ENCODE measurements around the gene MBD4. TPM values are rescaled to one million over a fixed set of nuclear protein-coding genes. Genes with fewer than 3 reads are reported as not detected.

MBD4 gene
- total RNA-seq, 3 donors from 2014 or later (not counting 1 experiment from before 2014, with no cell fraction given), result 46.4 to 55.6 (median 48.0) TPM

GRCh38 chr3:129409541-129409940 is 30.2 kb downstream of the MBD4 start:
- H3K27ac Mint-ChIP-seq, result no peak overlapping the region

GRCh38 chr3:129404610-129405009 is 35.1 kb downstream of the MBD4 start:
- H3K9me3 Mint-ChIP-seq, result no peaks in the 10 kb centered on the region
- H3K27ac ChIP-seq (ENCODE audit: low read length), result no peak overlapping the region
- intact Hi-C loops (cut with micrococcal nuclease), result no loop called here
- no peak for TF ChIP-seq CTCF (IDR thresholded peaks at IDR 0.05)
- no peak overlapping the region for H3K4me3 Mint-ChIP-seq
- WGBS (ENCODE audit: insufficient coverage), result 85% methylated on average over 4 of the region's 5 CpGs
- H3K27ac Mint-ChIP-seq, result no peak overlapping the region
- H3K9me3 ChIP-seq (ENCODE audit: control insufficient read depth, insufficient read depth, low read length), result no peaks in the 10 kb centered on the region
- DNase-seq, result no peak
- ATAC-seq, result no peak
- peaks cover 0 to 2% of the 10 kb centered on the region in 2 donors for H3K4me1 Mint-ChIP-seq
- H3K4me1 ChIP-seq (ENCODE audit: control insufficient read depth, insufficient read depth, low read length), result peaks cover 5% of the 10 kb centered on the region
- no peak overlapping the region for H3K4me3 ChIP-seq (ENCODE audit: low read length)
- H3K27me3 Mint-ChIP-seq (ENCODE audit: low read depth in 2 of 2), result no peaks in the 10 kb centered on the region
- H3K27me3 ChIP-seq (ENCODE audit: control insufficient read depth, insufficient read depth, low read length), result no peaks in the 10 kb centered on the region
- H3K36me3 ChIP-seq (ENCODE audit: control insufficient read depth, insufficient read depth, low read length), result no peaks in the 10 kb centered on the region
- H3K36me3 Mint-ChIP-seq, result no peaks in the 10 kb centered on the region

More at GRCh38 chr3:129409541-129409940, 30.2 kb downstream of the MBD4 start:
- TF ChIP-seq CTCF (IDR thresholded peaks at IDR 0.05), result no peak
- 77% methylated on average over 1 of the region's 2 CpGs for WGBS (ENCODE audit: insufficient coverage)
- Mint-ChIP-seq H3K4me1 (no peaks in the 10 kb centered on the region), H3K4me3 (no peak overlapping the region), H3K27me3 (ENCODE audit: low read depth in 2 of 2) (no peaks in the 10 kb centered on the region), H3K9me3 (no peaks in the 10 kb centered on the region), H3K36me3 (no peaks in the 10 kb centered on the region)
- Histone ChIP-seq H3K4me1 (ENCODE audit: control insufficient read depth, insufficient read depth, low read length) (no peaks in the 10 kb centered on the region), H3K27me3 (ENCODE audit: control insufficient read depth, insufficient read depth, low read length) (no peaks in the 10 kb centered on the region), H3K4me3 (ENCODE audit: low read length) (no peak overlapping the region), H3K36me3 (ENCODE audit: control insufficient read depth, insufficient read depth, low read length) (no peaks in the 10 kb centered on the region), H3K27ac (ENCODE audit: low read length) (no peak overlapping the region), H3K9me3 (ENCODE audit: control insufficient read depth, insufficient read depth, low read length) (no peaks in the 10 kb centered on the region)
- ATAC-seq, result no peak
- intact Hi-C loops (cut with micrococcal nuclease), result no loop called here
- no peak for DNase-seq

GRCh38 chr3:129404130-129404529 is 35.6 kb downstream of the MBD4 start:
- H3K27ac Mint-ChIP-seq, result no peak overlapping the region
- no peak overlapping the region for H3K4me3 ChIP-seq (ENCODE audit: low read length)
- no peak overlapping the region for H3K4me3 Mint-ChIP-seq
- 92% methylated on average over 7 of the region's 8 CpGs for whole genome bisulfite sequencing (ENCODE audit: insufficient coverage)
- no peaks in the 10 kb centered on the region for H3K36me3 ChIP-seq (ENCODE audit: control insufficient read depth, insufficient read depth, low read length)
- no peak for TF ChIP-seq CTCF (IDR thresholded peaks at IDR 0.05)
- H3K9me3 ChIP-seq (ENCODE audit: control insufficient read depth, insufficient read depth, low read length), result no peaks in the 10 kb centered on the region
- H3K27me3 ChIP-seq (ENCODE audit: control insufficient read depth, insufficient read depth, low read length), result no peaks in the 10 kb centered on the region
- no peak for ATAC-seq
- DNase-seq, result no peak
- no peaks in the 10 kb centered on the region for H3K9me3 Mint-ChIP-seq
- intact Hi-C loops (cut with micrococcal nuclease), result no loop called here
- peaks cover 0 to 7% of the 10 kb centered on the region in 2 donors for H3K4me1 Mint-ChIP-seq
- peaks cover 6% of the 10 kb centered on the region for H3K4me1 ChIP-seq (ENCODE audit: control insufficient read depth, insufficient read depth, low read length)
- no peak overlapping the region for H3K27ac ChIP-seq (ENCODE audit: low read length)
- H3K27me3 Mint-ChIP-seq (ENCODE audit: low read depth in 2 of 2), result no peaks in the 10 kb centered on the region
- H3K36me3 Mint-ChIP-seq, result no peaks in the 10 kb centered on the region

GRCh38 chr3:129403450-129403849 is 36.3 kb downstream of the MBD4 start:
- H3K27ac ChIP-seq (ENCODE audit: low read length), result no peak overlapping the region
- intact Hi-C loops (cut with micrococcal nuclease), result no loop called here
- no peak overlapping the region for H3K4me3 Mint-ChIP-seq
- peaks cover 11% of the 10 kb centered on the region for H3K4me1 ChIP-seq (ENCODE audit: control insufficient read depth, insufficient read depth, low read length)
- peaks cover 7 to 14% of the 10 kb centered on the region in 2 donors for H3K4me1 Mint-ChIP-seq
- H3K9me3 ChIP-seq (ENCODE audit: control insufficient read depth, insufficient read depth, low read length), result no peaks in the 10 kb centered on the region
- no peak overlapping the region for H3K4me3 ChIP-seq (ENCODE audit: low read length)
- H3K27me3 ChIP-seq (ENCODE audit: control insufficient read depth, insufficient read depth, low read length), result no peaks in the 10 kb centered on the region
- no peaks in the 10 kb centered on the region for H3K36me3 ChIP-seq (ENCODE audit: control insufficient read depth, insufficient read depth, low read length)
- no peaks in the 10 kb centered on the region for H3K36me3 Mint-ChIP-seq
- 85% methylated on average over 7 of the region's 7 CpGs for WGBS (ENCODE audit: insufficient coverage)
- no peak for TF ChIP-seq CTCF (IDR thresholded peaks at IDR 0.05)
- H3K27me3 Mint-ChIP-seq (ENCODE audit: low read depth in 2 of 2), result no peaks in the 10 kb centered on the region
- no peak overlapping the region for H3K27ac Mint-ChIP-seq
- no peaks in the 10 kb centered on the region for H3K9me3 Mint-ChIP-seq
- DNase-seq, result no peak
- ATAC-seq, result no peak

Data from natural killer cell (primary cell).